H9 (cell line): ENCODE results near the gene MIPOL1. TPM values are rescaled to one million over a fixed set of nuclear protein-coding genes. Genes with fewer than 3 reads are reported as not detected.
A peak's percentile ranks its signal among the peaks of the same experiment; 100 is the strongest.

Experiments
- DNase-seq: peaks from one replicate; pipeline ENCODE4 v3.0.0-alpha.2; 2017
- H2AFZ ChIP-seq: one replicate; pipeline ENCODE4 v1.6.1; 2013; ENCODE audit warnings: mild to moderate bottlenecking, low read length, control low read depth, moderate library complexity
- H2AK5ac ChIP-seq: 2 replicates; pipeline ENCODE4 v1.6.1; 2013; ENCODE audit warnings: low read length, control low read depth, mixed read lengths; ENCODE audit not compliant: insufficient read length
- H2BK120ac ChIP-seq: one replicate; pipeline ENCODE4 v1.6.1; 2013; ENCODE audit warnings: low read depth, mild to moderate bottlenecking, low read length, control low read depth, inconsistent platforms; ENCODE audit not compliant: poor library complexity, severe bottlenecking
- H2BK12ac ChIP-seq: 2 replicates; pipeline ENCODE4 v1.6.1; 2013; ENCODE audit warnings: low read length, control low read depth, mixed read lengths, low read depth; ENCODE audit not compliant: insufficient read length
- H2BK15ac ChIP-seq: 2 replicates; pipeline ENCODE4 v1.6.1; 2013; ENCODE audit warnings: low read depth, low read length, control low read depth
- H2BK20ac ChIP-seq: one replicate; pipeline ENCODE4 v1.6.1; 2013; ENCODE audit warnings: low read depth, mild to moderate bottlenecking, low read length, control low read depth, inconsistent platforms; ENCODE audit not compliant: poor library complexity, severe bottlenecking
- H2BK5ac ChIP-seq: 2 replicates; pipeline ENCODE4 v1.6.1; 2013; ENCODE audit warnings: low read length, control low read depth, mixed read lengths; ENCODE audit not compliant: insufficient read length
- H3K14ac ChIP-seq: 2 replicates; pipeline ENCODE4 v1.6.1; 2013; ENCODE audit warnings: low read length, control low read depth; ENCODE audit not compliant: insufficient read depth
- H3K18ac ChIP-seq: 2 replicates; pipeline ENCODE4 v1.6.1; 2013; ENCODE audit warnings: low read depth, mild to moderate bottlenecking, mixed read lengths, low read length, control low read depth; ENCODE audit not compliant: insufficient read length
- H3K23ac ChIP-seq: 2 replicates; pipeline ENCODE4 v1.6.1; 2013; ENCODE audit warnings: low read length, control low read depth, mixed read lengths, low read depth; ENCODE audit not compliant: insufficient read length
- H3K23me2 ChIP-seq: 2 replicates; pipeline ENCODE4 v1.6.1; 2013; ENCODE audit warnings: low read depth, mild to moderate bottlenecking, mixed read lengths, low read length, control low read depth; ENCODE audit not compliant: insufficient read length, poor library complexity, severe bottlenecking
- H3K27ac ChIP-seq: 2 replicates; pipeline ENCODE4 v1.5.1; 2013; ENCODE audit warnings: low read length, control low read depth, mixed read lengths, low read depth; ENCODE audit not compliant: insufficient read length
- H3K27me3 ChIP-seq: 2 replicates; pipeline ENCODE4 v1.6.1; 2013; ENCODE audit warnings: low read length, control low read depth, inconsistent platforms; ENCODE audit not compliant: insufficient read depth
- H3K4ac ChIP-seq: 2 replicates; pipeline ENCODE4 v1.6.1; 2013; ENCODE audit warnings: low read depth, mild to moderate bottlenecking, control low read depth, inconsistent platforms, low read length, moderate library complexity
- H3K4me1 ChIP-seq: 2 replicates; pipeline ENCODE4 v1.6.1; 2013; ENCODE audit warnings: low read length, control low read depth, inconsistent platforms; ENCODE audit not compliant: insufficient read depth
- H3K4me2 ChIP-seq: 2 replicates; pipeline ENCODE4 v1.6.1; 2013; ENCODE audit warnings: low read length, control low read depth, mixed read lengths; ENCODE audit not compliant: insufficient read length, insufficient read depth
- H3K56ac ChIP-seq: 2 replicates; pipeline ENCODE4 v1.6.1; 2013; ENCODE audit warnings: low read depth, mild to moderate bottlenecking, mixed read lengths, low read length, control low read depth; ENCODE audit not compliant: insufficient read length
- H3K79me1 ChIP-seq: 2 replicates; pipeline ENCODE4 v1.6.1; 2013; ENCODE audit warnings: low read depth, mild to moderate bottlenecking, moderate library complexity, low read length, control low read depth, inconsistent platforms; ENCODE audit not compliant: insufficient read depth, poor library complexity, severe bottlenecking
- H3K79me2 ChIP-seq: 2 replicates; pipeline ENCODE4 v1.6.1; 2013; ENCODE audit warnings: low read length, control low read depth, inconsistent platforms; ENCODE audit not compliant: insufficient read depth
- H3K9ac ChIP-seq: 2 replicates; pipeline ENCODE4 v1.6.1; 2013; ENCODE audit warnings: low read length, control low read depth, mixed read lengths; ENCODE audit not compliant: insufficient read length; ENCODE audit errors: extremely low read depth
- H3K9me3 ChIP-seq: one replicate; pipeline ENCODE4 v1.6.1; 2013; ENCODE audit warnings: low read depth, low read length, inconsistent platforms; ENCODE audit not compliant: control insufficient read depth
- H3T11ph ChIP-seq: one replicate; pipeline ENCODE4 v1.6.1; 2013; ENCODE audit warnings: mild to moderate bottlenecking, low read length, control low read depth, inconsistent platforms
- H4K20me1 ChIP-seq: one replicate; pipeline ENCODE4 v1.6.1; 2013; ENCODE audit not compliant: control insufficient read depth, insufficient read length, insufficient read depth
- H4K5ac ChIP-seq: 2 replicates; pipeline ENCODE4 v1.6.1; 2013; ENCODE audit warnings: low read depth, mild to moderate bottlenecking, mixed read lengths, low read length, control low read depth; ENCODE audit not compliant: insufficient read length
- H4K8ac ChIP-seq: replicated peaks from 2 replicates; pipeline ENCODE4 v1.6.1; 2013; ENCODE audit warnings: low read length, control low read depth, mixed read lengths, low read depth; ENCODE audit not compliant: insufficient read length
- H4K91ac ChIP-seq: 2 replicates; pipeline ENCODE4 v1.6.1; 2013; ENCODE audit warnings: low read depth, mild to moderate bottlenecking, moderate library complexity, mixed read lengths, low read length, control low read depth; ENCODE audit not compliant: insufficient read length
- H3K27ac Mint-ChIP-seq, 3 experiments: 2 replicates in 2 of 3; 3 replicates in 1 of 3; pipeline ENCODE4 v1.8.0; 2020 to 2021; ENCODE audit warnings: mixed read lengths in 3 of 3, mild to moderate bottlenecking in 1 of 3, moderate library complexity in 1 of 3
- H3K27me3 Mint-ChIP-seq: 2 replicates; pipeline ENCODE4 v1.8.0; 2021; ENCODE audit warnings: low read depth, mild to moderate bottlenecking, moderate library complexity, mixed read lengths
- H3K36me3 Mint-ChIP-seq, 3 experiments: 2 replicates in 2 of 3; 3 replicates in 1 of 3; pipeline ENCODE4 v1.8.0; 2020 to 2021; ENCODE audit warnings: low read depth in 3 of 3, mixed read lengths in 3 of 3; ENCODE audit not compliant: insufficient read depth in 1 of 3
- H3K4me1 Mint-ChIP-seq, 2 experiments: 2 replicates each; pipeline ENCODE4 v1.8.0; 2020; ENCODE audit warnings: mixed read lengths in 2 of 2
- H3K4me3 Mint-ChIP-seq, 2 experiments: 2 replicates in 1 of 2; 3 replicates in 1 of 2; pipeline ENCODE4 v1.8.0; 2020 to 2021; ENCODE audit warnings: mild to moderate bottlenecking in 2 of 2, mixed read lengths in 2 of 2, moderate library complexity in 1 of 2
- H3K9me3 Mint-ChIP-seq, 2 experiments: 2 replicates in 1 of 2; 3 replicates in 1 of 2; pipeline ENCODE4 v1.8.0; 2020; ENCODE audit warnings: mild to moderate bottlenecking in 2 of 2, mixed read lengths in 2 of 2, moderate library complexity in 1 of 2
- WGBS: extraction: QIAGEN DNeasy Blood & Tissue Kit; methylation state at CpG from one replicate; pipeline ENCODE4 v1.1.7; 2013; ENCODE audit warnings: missing lambda C conversion rate, low lambda C conversion rate, mixed read lengths; ENCODE audit not compliant: insufficient read length; ENCODE audit errors: extremely low coverage; 5-methylcytosine and 5-hydroxymethylcytosine counted together
- total RNA-seq: library from RNA; stranded (reverse); gene quantifications from 2 replicates; pipeline ENCODE4 v1.2.1, GENCODE V29; 2021
- TF ChIP-seq, protein P1 (sequence below): fragments of 200-600 bp; sonication (generic); conservative IDR thresholded peaks from 3 replicates; pipeline ENCODE4 v1.8.0; 2021; ENCODE audit warnings: antibody characterized with exemption, mild to moderate bottlenecking

Gene MIPOL1
- total RNA-seq, 1 experiment from 2014 or later = 15.6 TPM

DNA sequence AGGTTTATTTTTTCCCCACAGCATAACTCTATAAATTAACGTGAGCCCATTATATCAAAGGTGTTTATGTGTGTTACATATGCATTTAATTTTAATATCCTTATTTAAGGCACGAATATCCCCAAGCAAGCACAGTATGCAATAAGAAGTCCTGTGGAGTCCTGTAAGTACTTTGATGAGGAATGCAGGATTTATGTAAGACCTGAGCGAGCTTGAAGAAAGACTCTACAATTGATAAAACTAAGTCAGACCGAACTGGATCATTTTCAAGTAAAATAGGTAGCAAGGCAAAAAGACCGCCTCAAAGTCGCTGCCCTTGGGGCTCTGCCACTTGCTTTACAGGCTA lies 26.1 kb upstream of the MIPOL1 start:
- H2AK5ac ChIP-seq = no peak overlapping the region
- H2AFZ ChIP-seq = no peak overlapping the region
- H3K9me3 ChIP-seq = no peaks in the 10 kb centered on the region
- H3K27ac ChIP-seq = peak overlapping the region; percentile 31
- Mint-ChIP-seq H3K27ac (peak overlapping the region; percentile 99), H3K4me1 (peaks cover 39 to 55% of the 10 kb centered on the region in 2 experiments), H3K4me3 (peak overlapping the region; percentile 85 to 95), H3K27me3 (no peaks in the 10 kb centered on the region), H3K9me3 (no peaks in the 10 kb centered on the region; a peak in 1 of 5 replicates), H3K36me3 (peaks cover 0 to 1% (median 0%) of the 10 kb centered on the region in 3 experiments; a peak in 1 of 7 replicates)
- H3K79me2 ChIP-seq = no peaks in the 10 kb centered on the region
- peak overlapping the region; percentile 93 for H3K18ac ChIP-seq
- H4K91ac ChIP-seq = no peak overlapping the region
- DNase-seq = no peak
- no peak overlapping the region for H2BK5ac ChIP-seq
- H2BK120ac ChIP-seq = peak overlapping the region; percentile 63
- no peak overlapping the region for H3K56ac ChIP-seq
- H3K23ac ChIP-seq = no peak overlapping the region
- H4K20me1 ChIP-seq = no peaks in the 10 kb centered on the region
- H3K4me1 ChIP-seq = peaks cover 17% of the 10 kb centered on the region; the same call in 1 of the 2 replicates
- peak overlapping the region; percentile 93; the same call in 1 of the 2 replicates for H3K14ac ChIP-seq
- H3K9ac ChIP-seq = peak overlapping the region; percentile 86
- peaks cover 6% of the 10 kb centered on the region for H3K23me2 ChIP-seq
- WGBS = no CpG with 5 or more reads among the region's 6 CpGs
- no peak overlapping the region for H2BK20ac ChIP-seq
- no peak overlapping the region for H4K5ac ChIP-seq
- no peak overlapping the region for H4K8ac ChIP-seq
- H3T11ph ChIP-seq = no peak overlapping the region
- no peak overlapping the region for H2BK15ac ChIP-seq
- no peak overlapping the region for H2BK12ac ChIP-seq
- H3K4me2 ChIP-seq = peak overlapping the region; percentile 34
- no peaks in the 10 kb centered on the region for H3K27me3 ChIP-seq
- TF ChIP-seq, protein P1, sequence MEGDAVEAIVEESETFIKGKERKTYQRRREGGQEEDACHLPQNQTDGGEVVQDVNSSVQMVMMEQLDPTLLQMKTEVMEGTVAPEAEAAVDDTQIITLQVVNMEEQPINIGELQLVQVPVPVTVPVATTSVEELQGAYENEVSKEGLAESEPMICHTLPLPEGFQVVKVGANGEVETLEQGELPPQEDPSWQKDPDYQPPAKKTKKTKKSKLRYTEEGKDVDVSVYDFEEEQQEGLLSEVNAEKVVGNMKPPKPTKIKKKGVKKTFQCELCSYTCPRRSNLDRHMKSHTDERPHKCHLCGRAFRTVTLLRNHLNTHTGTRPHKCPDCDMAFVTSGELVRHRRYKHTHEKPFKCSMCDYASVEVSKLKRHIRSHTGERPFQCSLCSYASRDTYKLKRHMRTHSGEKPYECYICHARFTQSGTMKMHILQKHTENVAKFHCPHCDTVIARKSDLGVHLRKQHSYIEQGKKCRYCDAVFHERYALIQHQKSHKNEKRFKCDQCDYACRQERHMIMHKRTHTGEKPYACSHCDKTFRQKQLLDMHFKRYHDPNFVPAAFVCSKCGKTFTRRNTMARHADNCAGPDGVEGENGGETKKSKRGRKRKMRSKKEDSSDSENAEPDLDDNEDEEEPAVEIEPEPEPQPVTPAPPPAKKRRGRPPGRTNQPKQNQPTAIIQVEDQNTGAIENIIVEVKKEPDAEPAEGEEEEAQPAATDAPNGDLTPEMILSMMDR = no peak
- H3K4ac ChIP-seq = no peak overlapping the region
- H3K79me1 ChIP-seq = no peaks in the 10 kb centered on the region
